ENCODE data around the gene PMAIP1. TPM values are rescaled to one million over a fixed set of nuclear protein-coding genes. Genes with fewer than 3 reads are reported as not detected.

PMAIP1 gene
- total RNA-seq, 3 donors from 2014 or later (not counting 1 experiment from before 2014, with no cell fraction given) = 211 to 514 (median 264) TPM

DNA sequence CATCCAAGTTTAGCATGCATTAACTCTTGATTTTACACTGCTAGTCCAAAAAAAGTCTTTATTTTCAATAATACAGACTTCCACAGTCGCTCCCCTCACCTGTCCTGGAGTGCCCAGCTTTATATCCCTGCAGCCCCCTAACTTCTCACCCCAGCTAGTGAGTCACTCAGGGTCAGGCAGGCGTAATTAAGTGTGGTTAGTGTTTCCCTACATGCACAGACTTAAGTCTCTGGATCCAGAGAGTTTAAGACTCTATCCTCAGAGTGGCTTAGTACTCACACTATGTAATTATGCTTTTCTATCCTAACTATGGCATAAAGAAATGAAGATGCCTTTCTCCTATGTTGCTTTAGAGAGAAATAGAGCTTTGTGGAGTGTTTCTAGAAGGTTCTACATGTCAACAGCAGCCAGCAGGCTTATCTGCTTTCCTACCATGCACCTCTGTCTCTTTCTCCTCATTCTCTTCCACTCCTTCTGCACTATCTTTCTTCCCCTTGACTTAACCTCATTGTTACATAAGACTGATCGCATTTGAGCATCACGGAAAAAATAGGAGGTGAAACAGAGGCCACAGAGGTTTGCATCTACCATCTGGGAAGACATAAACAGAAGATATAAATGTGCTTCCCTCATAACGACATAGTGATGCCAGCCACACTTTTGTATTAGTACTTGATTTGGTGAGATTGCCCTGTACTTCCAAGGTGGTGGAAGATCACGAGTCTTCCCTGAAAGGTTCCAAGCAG lies 34.4 kb upstream of the PMAIP1 start:
- TF ChIP-seq, protein P1, sequence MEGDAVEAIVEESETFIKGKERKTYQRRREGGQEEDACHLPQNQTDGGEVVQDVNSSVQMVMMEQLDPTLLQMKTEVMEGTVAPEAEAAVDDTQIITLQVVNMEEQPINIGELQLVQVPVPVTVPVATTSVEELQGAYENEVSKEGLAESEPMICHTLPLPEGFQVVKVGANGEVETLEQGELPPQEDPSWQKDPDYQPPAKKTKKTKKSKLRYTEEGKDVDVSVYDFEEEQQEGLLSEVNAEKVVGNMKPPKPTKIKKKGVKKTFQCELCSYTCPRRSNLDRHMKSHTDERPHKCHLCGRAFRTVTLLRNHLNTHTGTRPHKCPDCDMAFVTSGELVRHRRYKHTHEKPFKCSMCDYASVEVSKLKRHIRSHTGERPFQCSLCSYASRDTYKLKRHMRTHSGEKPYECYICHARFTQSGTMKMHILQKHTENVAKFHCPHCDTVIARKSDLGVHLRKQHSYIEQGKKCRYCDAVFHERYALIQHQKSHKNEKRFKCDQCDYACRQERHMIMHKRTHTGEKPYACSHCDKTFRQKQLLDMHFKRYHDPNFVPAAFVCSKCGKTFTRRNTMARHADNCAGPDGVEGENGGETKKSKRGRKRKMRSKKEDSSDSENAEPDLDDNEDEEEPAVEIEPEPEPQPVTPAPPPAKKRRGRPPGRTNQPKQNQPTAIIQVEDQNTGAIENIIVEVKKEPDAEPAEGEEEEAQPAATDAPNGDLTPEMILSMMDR (IDR thresholded peaks at IDR 0.05) = no peak
- no peak overlapping the region for H3K27ac Mint-ChIP-seq
- H3K9me3 Mint-ChIP-seq = no peaks in the 10 kb centered on the region
- 85% methylated on average over 6 of the region's 6 CpGs for WGBS (ENCODE audit: insufficient coverage)
- H3K36me3 ChIP-seq (ENCODE audit: control insufficient read depth, insufficient read depth, low read length) = no peaks in the 10 kb centered on the region
- H3K27me3 ChIP-seq (ENCODE audit: control insufficient read depth, insufficient read depth, low read length) = no peaks in the 10 kb centered on the region
- H3K27ac ChIP-seq (ENCODE audit: low read length) = no peak overlapping the region
- intact Hi-C loops (cut with micrococcal nuclease) = no loop called here
- peaks cover 0 to 8% of the 10 kb centered on the region in 2 donors for H3K4me1 Mint-ChIP-seq
- no peak for DNase-seq
- peaks cover 0 to 5% of the 10 kb centered on the region in 2 donors for H3K27me3 Mint-ChIP-seq (ENCODE audit: low read depth in 2 of 2)
- H3K9me3 ChIP-seq (ENCODE audit: control insufficient read depth, insufficient read depth, low read length) = no peaks in the 10 kb centered on the region
- H3K4me3 Mint-ChIP-seq = no peak overlapping the region
- H3K4me1 ChIP-seq (ENCODE audit: control insufficient read depth, insufficient read depth, low read length) = no peaks in the 10 kb centered on the region
- H3K36me3 Mint-ChIP-seq = no peaks in the 10 kb centered on the region
- H3K4me3 ChIP-seq (ENCODE audit: low read length) = no peak overlapping the region
- ATAC-seq = no peak

DNA sequence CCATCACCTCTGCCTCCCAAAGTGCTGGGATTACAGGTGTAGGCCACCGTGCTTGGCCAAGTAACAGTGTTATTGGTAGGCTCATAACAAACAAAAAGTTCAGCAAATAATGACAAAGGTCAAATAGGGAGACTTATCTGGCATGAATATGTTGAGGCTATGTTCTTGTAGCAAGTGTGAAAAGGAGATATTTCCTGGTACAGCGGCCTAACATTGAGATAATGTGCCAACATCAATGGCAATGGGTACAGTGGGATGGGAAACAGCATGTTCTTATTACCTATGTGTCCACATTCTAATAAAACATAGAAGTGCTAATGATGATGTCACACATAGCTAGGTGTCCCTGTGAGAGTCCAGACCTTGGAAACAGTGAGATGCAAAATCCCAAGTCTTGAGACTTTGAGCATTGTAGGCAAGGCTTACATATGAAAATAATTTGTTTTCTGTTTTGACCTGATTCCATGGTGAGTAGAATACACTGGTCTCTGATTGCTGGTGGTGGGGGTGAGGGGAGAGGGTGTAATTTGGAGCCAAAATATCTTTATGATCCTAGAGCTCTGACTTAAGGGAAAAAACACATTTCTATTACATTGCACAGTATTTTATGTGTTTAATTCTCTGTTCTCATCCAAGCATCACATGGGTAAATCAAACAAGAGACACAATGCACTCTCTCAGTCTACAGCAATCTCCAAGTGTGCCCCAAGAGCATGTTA lies 33.1 kb upstream of the PMAIP1 start:
- Mint-ChIP-seq H3K27me3 (ENCODE audit: low read depth in 2 of 2) (peaks cover 0 to 5% of the 10 kb centered on the region in 2 donors), H3K4me1 (peaks cover 0 to 8% of the 10 kb centered on the region in 2 donors), H3K36me3 (no peaks in the 10 kb centered on the region), H3K4me3 (no peak overlapping the region), H3K27ac (no peak overlapping the region), H3K9me3 (no peaks in the 10 kb centered on the region)
- no peak overlapping the region for H3K27ac ChIP-seq (ENCODE audit: low read length)
- DNase-seq (no peak), ATAC-seq (no peak)
- no peaks in the 10 kb centered on the region for H3K27me3 ChIP-seq (ENCODE audit: control insufficient read depth, insufficient read depth, low read length)
- intact Hi-C loops (cut with micrococcal nuclease) = no loop called here
- H3K36me3 ChIP-seq (ENCODE audit: control insufficient read depth, insufficient read depth, low read length) = no peaks in the 10 kb centered on the region
- WGBS (ENCODE audit: insufficient coverage) = 50% methylated on average over 1 of the region's 2 CpGs
- TF ChIP-seq, protein P1 (IDR thresholded peaks at IDR 0.05) = no peak
- no peaks in the 10 kb centered on the region for H3K9me3 ChIP-seq (ENCODE audit: control insufficient read depth, insufficient read depth, low read length)
- no peaks in the 10 kb centered on the region for H3K4me1 ChIP-seq (ENCODE audit: control insufficient read depth, insufficient read depth, low read length)
- no peak overlapping the region for H3K4me3 ChIP-seq (ENCODE audit: low read length)

GRCh38 chr18:59867337-59868104 lies 32.3 kb upstream of the PMAIP1 start:
- Mint-ChIP-seq H3K4me3 (no peak overlapping the region), H3K36me3 (no peaks in the 10 kb centered on the region), H3K4me1 (peaks cover 0 to 8% of the 10 kb centered on the region in 2 donors), H3K27me3 (ENCODE audit: low read depth in 2 of 2) (peaks cover 0 to 5% of the 10 kb centered on the region in 2 donors), H3K9me3 (no peaks in the 10 kb centered on the region), H3K27ac (no peak overlapping the region)
- TF ChIP-seq, protein P1 (IDR thresholded peaks at IDR 0.05) = no peak
- WGBS (ENCODE audit: insufficient coverage) = 83% methylated on average over 5 of the region's 5 CpGs
- Histone ChIP-seq H3K4me1 (ENCODE audit: control insufficient read depth, insufficient read depth, low read length) (no peaks in the 10 kb centered on the region), H3K36me3 (ENCODE audit: control insufficient read depth, insufficient read depth, low read length) (no peaks in the 10 kb centered on the region), H3K27me3 (ENCODE audit: control insufficient read depth, insufficient read depth, low read length) (no peaks in the 10 kb centered on the region), H3K27ac (ENCODE audit: low read length) (no peak overlapping the region), H3K4me3 (ENCODE audit: low read length) (no peak overlapping the region), H3K9me3 (ENCODE audit: control insufficient read depth, insufficient read depth, low read length) (no peaks in the 10 kb centered on the region)
- DNase-seq (no peak), ATAC-seq (no peak)
- intact Hi-C loops (cut with micrococcal nuclease) = no loop called here
